Heart left ventricle (tissue), 16 donors: ENCODE measurements around the gene JAKMIP1. TPM values are rescaled to one million over a fixed set of nuclear protein-coding genes. Genes with fewer than 3 reads are reported as not detected.

ENCODE experiments used
- ATAC-seq, 4 donors: fragments of 200-7000 bp; cut with Tn5 transposase; one replicate each; pipeline ENCODE4 v1.9.1; 2020 to 2022; ENCODE audit warnings: moderate library complexity in 4 of 4, mild to moderate bottlenecking in 3 of 4, moderate number of reproducible peaks in 1 of 4
- DNase-seq, 5 donors: peaks; one replicate each; pipeline ENCODE4 v3.0.0-alpha.2; 2020
- H3K27ac ChIP-seq, 12 donors: fragments of 200-600 bp; sonication (generic) in 4 of 12; one replicate each; pipeline versions ENCODE4 v1.5.0 to v1.8.0; 2016 to 2022; ENCODE audit warnings: mild to moderate bottlenecking in 2 of 12
- H3K27me3 ChIP-seq, 9 donors: fragments of 200-600 bp; sonication (generic) in 2 of 9; one replicate each; pipeline versions ENCODE4 v1.5.1 to v1.8.0; 2016 to 2022; ENCODE audit warnings: mild to moderate bottlenecking in 3 of 9
- H3K36me3 ChIP-seq, 9 donors: fragments of 200-600 bp; sonication (generic) in 2 of 9; one replicate each; pipeline versions ENCODE4 v1.5.0 to v1.8.0; 2018 to 2022; ENCODE audit warnings: mild to moderate bottlenecking in 2 of 9
- H3K4me1 ChIP-seq, 12 donors: fragments of 200-600 bp; sonication (generic) in 4 of 12; one replicate each; pipeline versions ENCODE4 v1.5.0 to v1.8.0; 2016 to 2022; ENCODE audit warnings: mild to moderate bottlenecking in 3 of 12
- H3K4me3 ChIP-seq, 12 donors: fragments of 200-600 bp; sonication (generic) in 4 of 12; one replicate each; pipeline versions ENCODE4 v1.5.0 to v1.8.0; 2017 to 2022; ENCODE audit warnings: mild to moderate bottlenecking in 9 of 12, moderate library complexity in 4 of 12
- H3K9me3 ChIP-seq, 12 donors: fragments of 200-600 bp; sonication (generic) in 4 of 12; one replicate each; pipeline versions ENCODE4 v1.5.0 to v1.8.0; 2016 to 2022; ENCODE audit warnings: mild to moderate bottlenecking in 1 of 12
- POLR2A ChIP-seq, 2 donors: fragments of 450-650 bp; IDR thresholded peaks; one replicate each; pipeline ENCODE4 v1.6.1; 2017; ENCODE audit warnings: antibody characterized with exemption in 2 of 2, mild to moderate bottlenecking in 2 of 2, moderate library complexity in 2 of 2
- WGBS, 4 donors: extraction: QIAGEN DNeasy Blood & Tissue Kit in 2 of 4; methylation state at CpG; one replicate each; pipeline versions ENCODE4 v1.1.5 to v1.1.7; 2013 to 2018; 5-methylcytosine and 5-hydroxymethylcytosine counted together
- intact Hi-C, 10 donors: fragments of 100-400 bp; cut with DNase I; formaldehyde crosslinking; loops; one replicate each; pipeline versions ENCODE4 v1.11.1 to v1.14.2; 2022
- polyA plus RNA-seq, 2 donors: library from polyadenylated mRNA; stranded (reverse); fragments of 200-250 nt; gene quantifications; one replicate each; pipeline ENCODE4 v1.2.3, GENCODE V29; 2013
- total RNA-seq, 9 donors: library from RNA; depleted of rRNA in 2 of 9; stranded (reverse); fragments of >200 nt in 2 of 9; fragmentation: NEBNext Ultra II Directional in 3 of 9; extraction: Animal tissue kit (Norgen Biotek cat#: 25700) in 3 of 9; gene quantifications; one replicate each; pipeline versions ENCODE4 v1.1.0 to v1.2.4, GENCODE V29; 2016 to 2023
- TF ChIP-seq, protein P1 (sequence below), 12 donors: fragments of 200-600 bp; sonication (generic) in 4 of 12; IDR thresholded peaks; one replicate each; pipeline versions ENCODE4 v1.5.0 to v1.8.0; 2018 to 2022; ENCODE audit warnings: antibody characterized with exemption in 12 of 12, mild to moderate bottlenecking in 5 of 12
- donor health status: ischemic (EF 13 %, LVEDD 7.1; RV severe dilation, severe dysfunction).
- donor health status: healthy with polysubstance abuse.
- donor health status: DM: no; HTN: yes; CAD: no.
- donor health status: DM: no; HTN: no; CAD: no.
- donor health status: ischemic (EF 25% LVEDD 6.9; RV normal size, moderate dysfunction).
- donor health status: ischemic (EF 25% LVEDD 5.7; RV mildly dilated, moderate dysfunction).
- donor health status: healthy.
- donor health status: DM: yes; HTN: yes; CAD: no.
- donor health status: ischemic (EF 35%, LVEDD 5.7; RV mildly dilated, moderate dysfunction).
- donor health status: nonischemic (EF 11% LVEDD 7.7; RV severe dilation, severe dysfunction).
- donor health status: DM: yes; HTN: yes; CAD: no.
- donor health status: PGD.
- donor health status: ischemic (EF 29% LVEDD 5.4; RV normal size, mild dysfunction).
- donor health status: nonischemic (EF 23%, LVEDD 6.1; RV moderate dilation, normal function).

Gene JAKMIP1
- total and polyA plus RNA-seq, 11 donors, result 0.01 to 0.99 (median 0.23) TPM; not detected in 6

- TF ChIP-seq, protein P1, sequence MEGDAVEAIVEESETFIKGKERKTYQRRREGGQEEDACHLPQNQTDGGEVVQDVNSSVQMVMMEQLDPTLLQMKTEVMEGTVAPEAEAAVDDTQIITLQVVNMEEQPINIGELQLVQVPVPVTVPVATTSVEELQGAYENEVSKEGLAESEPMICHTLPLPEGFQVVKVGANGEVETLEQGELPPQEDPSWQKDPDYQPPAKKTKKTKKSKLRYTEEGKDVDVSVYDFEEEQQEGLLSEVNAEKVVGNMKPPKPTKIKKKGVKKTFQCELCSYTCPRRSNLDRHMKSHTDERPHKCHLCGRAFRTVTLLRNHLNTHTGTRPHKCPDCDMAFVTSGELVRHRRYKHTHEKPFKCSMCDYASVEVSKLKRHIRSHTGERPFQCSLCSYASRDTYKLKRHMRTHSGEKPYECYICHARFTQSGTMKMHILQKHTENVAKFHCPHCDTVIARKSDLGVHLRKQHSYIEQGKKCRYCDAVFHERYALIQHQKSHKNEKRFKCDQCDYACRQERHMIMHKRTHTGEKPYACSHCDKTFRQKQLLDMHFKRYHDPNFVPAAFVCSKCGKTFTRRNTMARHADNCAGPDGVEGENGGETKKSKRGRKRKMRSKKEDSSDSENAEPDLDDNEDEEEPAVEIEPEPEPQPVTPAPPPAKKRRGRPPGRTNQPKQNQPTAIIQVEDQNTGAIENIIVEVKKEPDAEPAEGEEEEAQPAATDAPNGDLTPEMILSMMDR (IDR thresholded peaks at IDR 0.05), result no peak
- no peak for TF ChIP-seq POLR2A (IDR thresholded peaks at IDR 0.05)
- peaks cover 0 to 12% (median 0%) of the 10 kb centered on the region in 9 donors for H3K27me3 ChIP-seq
- ATAC-seq, result no peak
- no peaks in the 10 kb centered on the region for H3K4me1 ChIP-seq
- H3K36me3 ChIP-seq, result no peaks in the 10 kb centered on the region
- no peak overlapping the region for H3K27ac ChIP-seq
- no peak for DNase-seq
- H3K9me3 ChIP-seq, result no peaks in the 10 kb centered on the region
- no peak overlapping the region for H3K4me3 ChIP-seq
- intact Hi-C loops, result no loop called here
- WGBS, 4 donors, result 78 to 94% (median 87%) methylated on average over 6 to 7 of the region's 7 CpGs
Measured at GRCh38 chr4:6030679-6031078, 169.7 kb downstream of the JAKMIP1 start.

- H3K4me1 ChIP-seq, result no peaks in the 10 kb centered on the region
- ATAC-seq, result no peak
- H3K27ac ChIP-seq, result no peak overlapping the region
- DNase-seq, result no peak
- no peaks in the 10 kb centered on the region for H3K9me3 ChIP-seq
- intact Hi-C loops, result no loop called here
- TF ChIP-seq, protein P1 (IDR thresholded peaks at IDR 0.05), result no peak
- TF ChIP-seq POLR2A (IDR thresholded peaks at IDR 0.05), result no peak
- H3K4me3 ChIP-seq, result no peak overlapping the region
- WGBS, 4 donors, result 61 to 67% (median 66%) methylated on average over 6 of the region's 6 CpGs
- H3K36me3 ChIP-seq, result no peaks in the 10 kb centered on the region
- H3K27me3 ChIP-seq, result peaks cover 0 to 17% (median 0%) of the 10 kb centered on the region in 9 donors
Measured at GRCh38 chr4:6029254-6029653, 171.1 kb downstream of the JAKMIP1 start.

DNA sequence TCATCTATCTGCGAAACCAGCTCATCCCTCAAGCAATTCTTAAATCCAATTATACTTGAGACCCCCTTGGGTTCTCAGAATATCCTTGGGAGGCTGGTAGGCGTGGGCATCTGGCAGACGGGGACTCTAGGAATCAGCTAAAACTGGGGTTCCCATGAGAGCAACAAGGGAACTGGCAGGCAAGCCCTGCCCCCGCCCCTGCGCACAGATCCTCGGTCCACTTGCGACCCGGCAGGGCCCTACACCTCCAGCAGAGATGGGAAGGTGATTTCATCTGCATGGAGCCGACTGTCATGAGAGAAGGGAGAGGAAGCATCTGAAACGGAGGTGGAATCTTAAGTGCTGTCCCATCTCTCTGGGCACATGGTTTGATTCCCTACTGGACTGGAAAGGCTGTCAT, 172.2 kb downstream of the JAKMIP1 start:
- H3K4me1 ChIP-seq, result no peaks in the 10 kb centered on the region
- H3K27me3 ChIP-seq, result peaks cover 0 to 17% (median 0%) of the 10 kb centered on the region in 9 donors
- ATAC-seq (no peak), DNase-seq (no peak)
- WGBS, 4 donors, result 62 to 82% (median 70%) methylated on average over 4 to 10 of the region's 10 CpGs
- no peak overlapping the region for H3K4me3 ChIP-seq
- TF ChIP-seq, protein P1 (IDR thresholded peaks at IDR 0.05), result no peak
- no peak for TF ChIP-seq POLR2A (IDR thresholded peaks at IDR 0.05)
- H3K9me3 ChIP-seq, result no peaks in the 10 kb centered on the region
- intact Hi-C loops, result no loop called here
- no peaks in the 10 kb centered on the region for H3K36me3 ChIP-seq
- H3K27ac ChIP-seq, result no peak overlapping the region

DNA sequence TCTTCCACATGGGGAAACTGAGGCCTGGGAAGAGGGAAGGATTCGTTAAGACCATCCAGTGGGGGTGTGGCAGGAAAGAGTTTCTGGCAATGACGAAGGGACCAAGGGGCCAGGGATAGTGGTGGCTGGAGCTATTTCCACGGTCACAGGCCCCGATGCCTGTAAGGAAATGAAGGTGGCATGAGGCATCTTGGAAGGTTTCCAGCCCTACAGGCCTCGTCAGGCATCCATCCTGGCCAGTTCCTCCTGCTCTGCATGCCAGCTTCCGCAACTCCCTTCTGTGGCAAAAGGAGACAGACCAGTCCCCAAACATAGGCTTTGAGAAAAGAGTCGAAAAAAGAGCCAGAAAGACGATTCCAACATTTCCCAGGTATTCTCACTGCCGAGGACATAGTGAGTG, 173.0 kb downstream of the JAKMIP1 start:
- ATAC-seq (no peak), DNase-seq (no peak)
- TF ChIP-seq POLR2A (IDR thresholded peaks at IDR 0.05), result no peak
- TF ChIP-seq, protein P1 (IDR thresholded peaks at IDR 0.05), result no peak
- Histone ChIP-seq H3K27ac (no peak overlapping the region), H3K27me3 (peaks cover 0 to 17% (median 0%) of the 10 kb centered on the region in 9 donors), H3K4me1 (no peaks in the 10 kb centered on the region), H3K36me3 (no peaks in the 10 kb centered on the region), H3K4me3 (no peak overlapping the region), H3K9me3 (no peaks in the 10 kb centered on the region)
- 66 to 73% (median 70%) methylated on average over 9 of the region's 9 CpGs for WGBS, 4 donors
- intact Hi-C loops, result no loop called here
